HG03103 (cell line): ENCODE measurements around the gene FIG4.
"Not testable (repeated sequence)": the region's sequence is repeated elsewhere in the genome, so short reads cannot be mapped to it uniquely, and the experiment has no call there.

ENCODE experiments used
- ATAC-seq: cut with Tn5 transposase; IDR thresholded peaks from one replicate; pipeline ENCODE4 v1.9.1; 2021; ENCODE audit warnings: low read depth; ENCODE audit not compliant: unreplicated experiment

FIG4 gene

DNA sequence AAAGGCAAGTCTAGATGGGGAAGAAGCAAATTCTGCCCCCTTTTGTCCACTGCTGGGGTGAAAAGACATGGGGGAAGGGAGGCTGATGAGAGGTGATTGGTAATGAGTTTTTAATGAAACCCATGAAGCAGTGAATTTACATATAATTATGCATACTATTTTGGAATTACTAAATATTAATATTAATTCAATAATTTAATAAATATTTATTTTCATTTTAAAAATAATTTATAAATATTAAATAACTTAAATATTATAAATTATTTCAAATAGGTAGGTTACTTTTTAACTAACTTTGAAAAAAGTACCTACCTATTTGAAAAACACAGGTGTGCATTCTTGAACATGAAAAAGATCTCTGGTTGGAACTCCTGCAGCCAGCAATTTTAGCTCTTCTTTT, 148.9 kb downstream of the FIG4 start:
- ATAC-seq: no peak

DNA sequence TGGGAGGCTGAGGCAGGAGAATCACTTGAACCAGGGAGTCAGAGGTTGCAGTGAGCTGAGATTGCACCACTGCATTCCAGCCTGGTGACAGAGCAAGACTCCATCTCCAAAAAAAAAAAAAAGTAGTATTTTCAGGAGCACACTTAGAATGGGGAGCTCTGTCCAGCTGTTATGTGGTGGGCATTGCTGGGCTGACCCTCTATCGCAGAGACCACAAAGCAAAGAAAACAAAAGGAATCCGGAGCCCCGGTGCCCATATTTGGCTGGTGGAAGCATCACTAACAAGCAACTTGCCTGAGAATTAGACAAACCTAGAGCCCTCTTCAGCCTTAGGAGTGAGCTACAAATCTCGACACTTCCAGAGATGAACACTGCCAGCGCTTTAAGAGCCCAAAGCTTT, 149.7 kb downstream of the FIG4 start:
- no peak for ATAC-seq

DNA sequence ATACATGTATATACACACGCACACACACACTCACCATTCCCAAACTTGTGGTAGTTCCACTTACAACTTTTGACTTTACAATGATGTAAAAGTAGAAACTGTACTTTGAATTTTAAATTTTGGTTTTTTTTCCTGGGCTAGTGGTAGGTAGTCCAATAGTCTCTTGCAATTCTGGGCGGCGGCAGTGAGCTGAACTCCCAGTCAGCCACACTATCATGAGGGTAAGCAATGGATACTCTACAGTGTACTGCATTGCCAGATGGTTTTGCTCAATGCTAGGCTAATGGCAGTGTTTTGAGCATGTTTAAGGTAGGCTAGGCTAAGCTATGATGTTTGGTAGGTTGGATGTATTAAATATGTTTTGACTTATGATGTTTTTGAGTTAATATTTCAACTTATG, 150.8 kb downstream of the FIG4 start:
- ATAC-seq: no peak

DNA sequence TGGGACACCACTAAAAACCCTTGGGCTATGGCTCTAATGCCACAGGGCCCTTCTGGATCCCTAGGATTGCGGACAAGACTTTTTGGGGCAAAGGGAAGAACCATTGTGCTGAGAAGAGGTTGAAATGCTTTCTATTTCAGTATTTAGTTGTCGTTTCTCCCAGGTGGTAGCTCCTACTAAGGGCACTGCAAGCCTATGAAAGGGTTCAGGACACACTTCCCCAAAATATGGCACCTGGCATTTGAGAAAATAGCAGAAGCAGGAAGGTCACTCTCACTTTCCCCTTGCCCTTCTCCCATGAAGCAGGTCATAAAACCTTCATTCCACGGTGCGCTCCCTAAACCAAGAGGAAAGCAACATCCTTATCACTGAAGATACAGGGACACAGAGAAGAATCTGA, 161.6 kb downstream of the FIG4 start:
- ATAC-seq: no peak

DNA sequence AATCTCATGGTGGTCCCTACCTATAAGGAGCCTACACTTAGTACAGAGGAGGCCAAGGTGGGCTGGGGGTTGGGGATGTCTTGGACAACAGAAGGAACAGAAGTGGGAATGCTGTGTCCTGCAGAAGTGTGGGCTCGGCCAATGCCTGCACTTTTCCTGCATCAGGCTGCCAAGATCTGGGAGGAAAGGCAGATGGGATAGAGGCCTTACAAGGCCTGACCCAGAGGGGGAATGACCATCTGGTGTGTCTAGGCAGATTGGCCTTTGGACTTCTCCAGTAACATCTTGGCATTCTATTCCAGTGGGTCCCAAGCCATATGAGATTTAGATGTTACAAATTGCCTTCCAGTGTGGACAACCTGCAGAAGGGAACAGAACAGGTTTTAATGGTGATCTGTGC, 162.3 kb downstream of the FIG4 start:
- no peak for ATAC-seq

DNA sequence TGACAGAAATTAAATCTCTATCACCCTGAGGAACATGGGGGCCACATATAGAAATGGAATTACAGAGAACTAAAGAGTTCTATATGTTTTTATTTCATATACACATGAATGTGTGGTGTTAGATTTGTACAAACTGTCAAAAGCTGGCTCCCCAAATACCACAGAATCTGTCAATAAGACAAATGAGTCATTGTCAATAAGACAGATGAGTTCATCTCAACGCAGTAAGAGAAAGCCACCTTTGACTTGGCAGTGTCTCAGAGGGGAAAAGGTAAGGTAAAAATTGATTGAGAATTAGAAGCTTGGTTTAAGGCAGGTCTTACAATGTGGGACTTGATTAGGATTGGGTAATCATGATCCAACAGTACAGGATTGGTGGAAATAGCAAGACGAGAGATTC, 162.9 kb downstream of the FIG4 start:
- no peak for ATAC-seq

DNA sequence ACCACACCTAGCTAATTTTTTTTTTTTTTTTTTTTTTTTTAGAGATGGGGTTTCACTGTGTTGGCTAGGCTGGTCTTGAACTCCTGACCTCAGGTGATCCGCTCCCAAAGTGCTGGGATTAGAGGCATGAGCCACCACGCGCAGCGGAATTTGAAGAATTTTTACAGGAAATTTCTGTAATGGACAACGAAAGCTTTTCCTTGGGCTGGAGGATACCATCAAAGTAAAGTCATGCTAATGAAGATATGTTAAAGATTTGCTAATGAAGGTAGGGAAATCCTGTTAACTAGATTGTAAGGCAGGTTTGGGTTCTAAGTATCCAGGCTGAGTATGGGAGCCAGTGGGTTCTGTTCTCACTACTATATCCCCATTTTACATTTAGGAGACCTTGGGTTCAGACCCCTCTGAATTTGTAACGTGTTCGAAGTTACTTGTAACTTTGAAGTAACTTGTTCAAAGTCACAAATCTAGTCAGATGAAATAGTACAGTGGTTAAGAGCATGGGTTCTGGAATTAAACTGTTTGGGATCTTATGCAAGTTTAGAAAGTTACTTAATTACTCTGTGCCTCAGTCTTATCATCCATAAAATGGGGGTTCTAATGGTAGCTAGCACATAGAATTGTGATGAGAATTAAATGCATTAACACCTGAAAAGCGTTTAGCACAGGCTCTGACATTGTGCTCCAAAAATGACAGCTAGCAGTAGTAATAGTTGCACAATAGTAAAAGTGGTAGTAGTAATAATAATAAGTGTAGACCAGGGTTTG, 163.6 kb downstream of the FIG4 start:
- no peak for ATAC-seq

DNA sequence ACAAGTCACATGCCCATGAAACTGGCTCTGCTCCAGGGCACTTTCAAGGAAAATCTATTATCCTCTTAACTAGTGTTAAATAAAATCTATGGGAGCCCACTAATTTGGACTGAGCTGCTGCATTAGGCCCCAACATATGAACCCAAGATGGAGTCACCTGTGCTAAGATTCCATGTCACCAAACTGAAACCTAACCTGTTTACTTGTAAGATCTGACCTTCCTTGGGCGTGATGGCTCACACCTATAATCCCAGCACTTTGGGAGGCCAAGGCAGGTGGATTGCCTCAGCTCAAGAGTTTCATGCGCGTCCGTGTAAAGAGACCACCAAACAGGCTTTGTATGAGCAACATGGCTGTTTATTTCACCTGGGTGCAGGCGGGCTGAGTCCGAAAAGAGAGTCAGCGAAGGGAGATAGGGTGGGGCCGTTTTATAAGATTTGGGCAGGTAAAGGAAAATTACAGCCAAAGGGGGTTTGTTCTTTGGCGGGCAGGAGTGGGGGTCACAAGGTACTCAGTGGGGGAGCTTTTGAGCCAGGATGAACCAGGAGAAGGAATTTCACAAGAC, 164.5 kb downstream of the FIG4 start:
- not testable (repeated sequence) for ATAC-seq

DNA sequence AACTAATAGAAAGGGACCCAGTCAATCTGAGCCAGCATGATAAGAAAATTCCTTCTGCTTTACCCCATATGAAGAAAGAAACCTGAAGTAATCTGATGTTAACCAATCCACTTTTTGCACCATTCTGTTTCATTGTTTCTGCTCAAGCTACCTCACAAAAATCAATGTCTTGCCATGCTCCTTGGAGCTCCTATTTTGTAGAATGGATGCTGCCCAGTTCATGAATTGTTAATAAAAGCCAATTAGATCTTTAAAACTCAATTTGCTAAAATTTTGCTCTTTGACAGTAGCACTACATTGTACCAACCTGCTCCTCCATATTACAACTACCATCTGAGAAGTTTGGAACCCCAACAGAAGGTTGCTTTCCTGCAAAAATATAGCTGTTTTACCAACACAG, 170.8 kb downstream of the FIG4 start:
- ATAC-seq: no peak

DNA sequence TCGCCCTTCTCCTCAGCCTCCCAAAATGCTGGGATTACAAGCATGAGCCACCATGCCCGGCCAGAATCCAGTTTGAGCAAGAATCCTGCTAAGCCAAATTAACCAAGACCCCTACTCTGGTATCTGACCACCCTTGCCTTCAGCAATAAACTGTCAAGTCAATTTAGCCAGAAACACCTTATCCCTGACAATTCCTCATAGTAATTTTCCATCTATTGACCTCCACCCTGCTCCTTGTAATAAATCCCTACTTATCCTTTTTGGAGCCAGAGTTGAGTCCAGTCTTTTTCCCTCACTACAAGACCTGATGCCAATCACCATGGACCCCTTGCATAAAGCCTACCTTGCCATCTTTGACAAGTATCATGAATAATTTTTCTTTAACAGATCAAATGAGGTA, 173.0 kb downstream of the FIG4 start:
- ATAC-seq: no peak

DNA sequence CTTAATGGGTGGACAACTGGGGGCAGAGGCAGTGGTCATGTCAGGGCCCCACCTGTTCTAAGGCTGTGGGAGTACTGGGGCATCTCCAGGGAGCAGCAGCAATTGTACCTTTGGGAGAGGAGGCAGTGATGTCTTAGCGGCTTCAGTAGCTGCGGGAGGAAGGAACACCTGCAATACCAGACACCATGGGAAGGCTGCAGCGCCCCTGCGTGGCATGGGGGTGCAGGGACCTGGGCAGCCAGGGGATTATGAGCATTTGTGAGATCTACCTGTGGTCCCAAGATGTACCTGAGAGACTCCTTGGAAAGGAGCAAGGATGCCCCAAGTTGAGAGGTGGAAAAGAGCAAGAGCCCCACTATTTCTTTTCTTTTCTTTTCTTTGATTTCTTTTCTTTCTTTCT, 174.9 kb downstream of the FIG4 start:
- no peak for ATAC-seq

DNA sequence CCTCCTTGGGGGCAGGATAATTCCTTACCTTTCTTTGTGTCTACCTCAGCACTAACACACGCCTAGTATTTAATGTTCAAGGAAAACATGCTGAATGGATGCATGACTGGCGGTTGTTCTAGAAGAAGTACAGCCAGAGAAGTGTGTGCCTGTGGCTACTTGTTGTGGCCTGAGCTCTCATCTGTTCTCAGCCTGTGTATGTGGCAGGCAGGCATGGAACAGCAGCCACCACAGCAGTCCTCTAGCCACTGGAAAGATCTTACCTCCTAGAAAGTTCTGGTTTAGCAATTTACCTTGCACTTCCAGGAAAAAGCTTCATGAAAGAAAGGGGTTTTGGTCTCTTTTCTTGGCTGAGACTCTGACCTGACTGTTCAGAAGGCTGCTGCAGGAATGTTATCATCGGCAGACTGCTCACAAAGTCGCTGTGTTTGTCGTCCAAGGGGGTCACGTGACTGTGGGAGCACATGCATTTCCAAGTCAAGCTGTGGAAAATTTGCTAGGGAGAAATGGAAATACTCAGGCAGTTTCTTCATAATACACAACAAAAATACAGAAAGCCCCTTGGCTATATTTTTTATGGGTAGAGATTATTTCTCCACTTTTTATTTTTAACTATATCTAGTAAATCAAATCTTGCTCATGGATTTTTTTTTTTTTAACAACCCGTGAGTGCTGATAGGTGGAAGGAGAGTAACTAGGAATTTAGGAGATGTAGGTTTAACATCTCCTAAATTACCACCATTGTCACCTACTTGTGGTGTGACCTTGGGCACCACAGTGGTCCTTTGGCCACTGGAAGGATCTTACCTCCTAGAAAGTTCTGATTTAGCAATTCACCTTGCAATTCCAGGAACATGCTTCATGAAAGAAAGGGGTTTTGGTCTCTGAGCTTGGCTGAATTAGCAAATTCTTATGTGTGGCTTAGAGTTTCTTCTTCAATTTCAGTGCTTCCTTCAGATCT, 176.2 kb downstream of the FIG4 start:
- ATAC-seq: no peak

DNA sequence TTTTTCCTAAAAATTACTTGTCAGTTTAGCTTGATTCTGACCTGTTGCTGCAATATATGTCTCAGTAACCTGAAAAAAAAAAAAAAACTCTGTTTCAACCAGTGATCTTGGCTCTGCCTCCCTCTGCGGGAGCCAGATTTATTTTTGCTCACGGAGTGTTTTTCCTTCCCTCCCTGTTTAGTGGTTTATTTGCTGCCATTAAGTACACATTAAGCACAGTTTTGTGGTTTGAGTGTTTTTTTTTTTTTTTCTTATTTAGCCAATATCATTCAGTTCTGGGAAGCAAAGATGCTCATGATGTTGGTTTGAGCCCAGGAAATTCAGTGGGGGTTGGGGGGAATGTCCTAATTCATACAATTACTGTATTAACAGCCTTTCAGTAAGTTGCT, 176.9 kb downstream of the FIG4 start:
- ATAC-seq: no peak

DNA sequence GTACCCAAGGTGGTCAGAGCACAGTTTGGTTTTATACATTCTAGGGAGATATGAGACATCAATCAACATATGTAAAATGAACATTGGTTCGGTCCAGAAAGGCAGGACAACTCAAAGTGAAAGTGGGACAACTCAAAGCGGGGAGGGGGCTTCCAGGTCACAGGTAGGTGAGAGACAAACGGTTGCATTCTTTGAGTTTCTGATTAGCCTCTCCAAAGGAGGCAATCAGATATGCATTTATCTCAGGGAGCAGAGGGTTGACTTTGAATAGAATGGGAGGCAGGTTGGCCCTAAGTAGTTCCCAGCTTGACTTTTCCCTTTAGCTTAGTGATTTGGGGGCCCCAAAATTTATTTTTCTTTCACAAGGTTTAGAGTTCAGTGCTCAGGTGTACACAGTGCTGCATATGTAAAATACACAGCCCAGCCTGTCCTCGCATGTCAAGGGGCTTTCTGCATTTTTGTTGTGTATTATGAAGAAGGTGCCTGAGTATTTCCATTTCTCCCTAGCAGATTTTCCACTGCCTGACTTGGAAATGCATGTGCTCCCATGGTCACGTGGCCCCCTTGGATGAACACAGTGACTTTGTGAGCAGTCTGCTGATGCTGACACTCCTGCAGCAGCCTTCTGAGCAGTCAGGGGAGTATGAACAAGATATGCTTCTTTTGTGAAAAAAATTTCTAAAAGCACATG, 178.4 kb downstream of the FIG4 start:
- ATAC-seq: not testable (repeated sequence)

DNA sequence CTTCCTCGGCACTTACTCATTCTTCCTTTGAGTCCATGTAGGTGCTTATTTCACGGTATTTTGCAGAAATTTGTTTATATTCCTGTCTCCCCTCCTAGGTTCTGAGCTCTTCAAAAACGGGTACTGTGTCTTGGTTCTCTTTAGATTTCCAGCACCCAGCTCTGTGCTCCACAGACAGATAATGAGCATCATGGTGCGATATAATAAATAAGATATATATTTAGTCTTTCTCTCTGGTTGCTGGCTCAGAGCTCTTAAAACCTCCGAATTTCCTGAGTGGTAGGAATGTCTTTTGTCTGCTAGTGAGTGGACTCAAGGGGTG, 179.0 kb downstream of the FIG4 start:
- ATAC-seq: no peak

DNA sequence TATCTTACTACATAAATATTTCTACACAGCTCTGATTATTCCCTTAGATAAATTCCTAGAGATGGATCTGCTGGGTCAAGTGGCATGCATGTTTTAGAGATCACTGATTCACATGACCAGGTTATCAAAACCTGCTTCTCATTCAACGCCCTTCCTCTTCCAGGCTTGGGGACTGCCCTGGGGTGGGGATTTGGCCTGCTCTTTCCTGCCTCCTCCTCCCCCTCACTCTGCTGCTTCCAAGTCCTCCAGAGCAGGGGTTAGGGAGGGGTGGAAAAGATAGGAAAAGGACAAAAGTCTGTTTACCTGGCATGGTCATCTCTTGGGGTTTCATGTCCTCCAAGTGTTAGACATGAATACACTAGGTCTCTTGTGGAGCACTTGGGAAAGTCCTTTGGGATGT, 181.5 kb downstream of the FIG4 start:
- no peak for ATAC-seq

DNA sequence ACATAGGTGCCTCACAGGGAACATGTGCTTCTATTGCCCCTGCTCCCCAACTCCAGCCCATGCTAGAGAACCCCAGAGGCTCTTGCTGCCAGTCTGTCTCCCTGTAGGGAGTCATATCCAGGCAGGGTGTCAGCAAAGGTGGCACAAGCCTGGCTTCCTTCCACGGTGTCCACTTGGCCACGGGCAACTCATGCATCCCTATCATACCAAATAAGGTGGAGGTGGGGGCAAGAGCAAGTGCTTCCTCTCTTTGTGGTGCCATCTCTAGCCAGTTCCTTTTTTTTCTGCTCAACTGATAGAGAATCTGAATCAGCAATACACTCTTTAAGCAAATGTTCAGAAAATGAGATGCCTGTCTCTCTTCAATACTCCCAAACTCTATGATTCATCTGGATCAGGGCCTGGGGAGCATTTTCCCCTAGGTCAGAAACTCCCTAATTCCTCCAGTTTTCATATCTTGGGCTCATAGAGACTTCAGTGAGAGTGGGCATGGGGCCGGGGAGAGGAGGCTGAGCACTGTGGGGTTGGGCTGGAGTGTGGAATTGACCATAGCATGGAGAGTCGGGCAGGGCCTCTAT, 182.0 kb downstream of the FIG4 start:
- no peak for ATAC-seq

DNA sequence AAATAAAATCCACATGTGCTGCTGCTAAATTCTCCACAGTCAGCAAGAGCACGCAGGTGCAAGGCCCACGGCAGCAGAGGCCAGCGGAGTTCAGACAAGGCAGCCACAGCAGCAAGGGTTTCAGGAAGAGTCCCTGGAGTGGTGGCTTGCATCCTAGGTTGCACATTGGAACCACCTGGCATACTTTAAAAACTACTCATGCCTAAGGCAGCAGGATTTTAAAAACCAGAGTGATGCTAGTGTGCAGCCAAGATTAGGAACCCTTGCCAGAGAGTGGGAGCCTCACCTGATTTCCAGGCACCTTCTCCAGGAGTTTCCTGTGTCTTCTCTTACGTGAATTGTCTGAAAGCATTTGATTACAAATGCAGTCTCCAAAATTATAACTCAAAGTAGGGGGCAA, 183.0 kb downstream of the FIG4 start:
- ATAC-seq: no peak

DNA sequence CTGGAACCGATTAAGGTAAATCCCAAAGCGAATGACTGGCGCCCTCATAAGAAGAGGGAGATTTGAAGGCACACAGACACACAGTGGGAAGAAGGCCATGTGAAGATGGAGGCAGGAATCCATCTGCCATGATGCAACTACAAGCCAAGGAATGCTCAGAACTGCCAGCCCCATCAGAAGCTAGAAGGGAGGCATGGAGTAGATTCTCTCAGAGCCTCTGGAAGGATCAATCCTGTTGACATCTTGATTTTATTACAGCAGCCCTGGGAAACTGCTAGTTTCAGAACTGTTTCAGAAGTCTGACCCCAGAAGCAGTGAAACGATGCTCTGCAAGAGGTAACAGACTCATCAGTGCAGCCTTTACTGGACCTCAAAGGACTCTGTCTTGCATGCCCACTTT, 183.5 kb downstream of the FIG4 start:
- ATAC-seq: no peak
